NT2/D1 (cell line): Measurements from ENCODE around the gene CIC.

Experiments
- DNase-seq: peaks from one replicate; pipeline ENCODE4 v3.0.0-alpha.2; 2011; ENCODE audit warnings: low read depth, low spot score
- H3K27me3 ChIP-seq: 2 replicates; pipeline ENCODE4 v1.6.0; 2011; ENCODE audit warnings: mild to moderate bottlenecking; ENCODE audit not compliant: insufficient read length, insufficient read depth
- H3K36me3 ChIP-seq: 2 replicates; pipeline ENCODE4 v1.6.1; 2011; ENCODE audit warnings: mild to moderate bottlenecking, low read length, mixed read lengths; ENCODE audit not compliant: insufficient read depth, insufficient read length
- H3K4me1 ChIP-seq: 2 replicates; pipeline ENCODE4 v1.5.1; 2011; ENCODE audit not compliant: insufficient read depth, insufficient read length
- H3K4me3 ChIP-seq: 2 replicates; pipeline ENCODE4 v1.5.1; 2011; ENCODE audit warnings: low read depth; ENCODE audit not compliant: insufficient read length
- H3K9ac ChIP-seq: 2 replicates; pipeline ENCODE4 v1.6.0; 2011; ENCODE audit warnings: low read depth; ENCODE audit not compliant: insufficient read length
- H3K9me3 ChIP-seq: 2 replicates; pipeline ENCODE4 v1.5.1; 2011; ENCODE audit warnings: mild to moderate bottlenecking, low read length; ENCODE audit not compliant: insufficient read depth
- SUZ12 ChIP-seq: IDR thresholded peaks from 2 replicates; pipeline ENCODE4 v1.6.1; 2011; ENCODE audit not compliant: insufficient read length, insufficient read depth; ENCODE audit errors: extremely low read depth
- YY1 ChIP-seq: IDR thresholded peaks from 2 replicates; pipeline ENCODE4 v1.6.1; 2011; ENCODE audit not compliant: insufficient read length, insufficient read depth
- ZNF274 ChIP-seq: IDR thresholded peaks from 2 replicates; pipeline ENCODE4 v1.6.1; 2011; ENCODE audit warnings: mild to moderate bottlenecking, low read depth, low read length

Gene CIC

DNA sequence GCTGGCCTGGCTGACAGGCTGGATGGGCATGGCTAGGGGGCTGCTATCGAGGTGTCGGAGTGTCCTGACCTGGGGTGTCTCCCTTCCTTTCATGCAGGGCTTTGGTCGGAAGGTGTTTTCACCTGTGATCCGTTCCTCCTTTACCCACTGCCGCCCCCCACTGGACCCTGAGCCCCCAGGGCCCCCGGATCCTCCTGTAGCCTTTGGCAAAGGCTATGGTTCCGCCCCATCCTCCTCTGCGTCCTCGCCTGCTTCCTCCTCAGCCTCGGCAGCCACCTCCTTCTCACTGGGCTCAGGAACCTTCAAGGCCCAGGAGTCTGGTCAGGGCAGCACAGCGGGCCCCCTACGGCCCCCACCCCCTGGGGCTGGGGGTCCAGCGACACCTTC is 21.1 kb downstream of the CIC start:
- Histone ChIP-seq H3K9ac (peak overlapping the region; percentile 1), H3K27me3 (no peaks in the 10 kb centered on the region), H3K36me3 (peaks cover 91% of the 10 kb centered on the region), H3K4me1 (peaks cover 20% of the 10 kb centered on the region), H3K4me3 (no peak overlapping the region), H3K9me3 (no peaks in the 10 kb centered on the region)
- TF ChIP-seq ZNF274 (no peak), YY1 (no peak), SUZ12 (no peak)
- DNase-seq = no peak

DNA sequence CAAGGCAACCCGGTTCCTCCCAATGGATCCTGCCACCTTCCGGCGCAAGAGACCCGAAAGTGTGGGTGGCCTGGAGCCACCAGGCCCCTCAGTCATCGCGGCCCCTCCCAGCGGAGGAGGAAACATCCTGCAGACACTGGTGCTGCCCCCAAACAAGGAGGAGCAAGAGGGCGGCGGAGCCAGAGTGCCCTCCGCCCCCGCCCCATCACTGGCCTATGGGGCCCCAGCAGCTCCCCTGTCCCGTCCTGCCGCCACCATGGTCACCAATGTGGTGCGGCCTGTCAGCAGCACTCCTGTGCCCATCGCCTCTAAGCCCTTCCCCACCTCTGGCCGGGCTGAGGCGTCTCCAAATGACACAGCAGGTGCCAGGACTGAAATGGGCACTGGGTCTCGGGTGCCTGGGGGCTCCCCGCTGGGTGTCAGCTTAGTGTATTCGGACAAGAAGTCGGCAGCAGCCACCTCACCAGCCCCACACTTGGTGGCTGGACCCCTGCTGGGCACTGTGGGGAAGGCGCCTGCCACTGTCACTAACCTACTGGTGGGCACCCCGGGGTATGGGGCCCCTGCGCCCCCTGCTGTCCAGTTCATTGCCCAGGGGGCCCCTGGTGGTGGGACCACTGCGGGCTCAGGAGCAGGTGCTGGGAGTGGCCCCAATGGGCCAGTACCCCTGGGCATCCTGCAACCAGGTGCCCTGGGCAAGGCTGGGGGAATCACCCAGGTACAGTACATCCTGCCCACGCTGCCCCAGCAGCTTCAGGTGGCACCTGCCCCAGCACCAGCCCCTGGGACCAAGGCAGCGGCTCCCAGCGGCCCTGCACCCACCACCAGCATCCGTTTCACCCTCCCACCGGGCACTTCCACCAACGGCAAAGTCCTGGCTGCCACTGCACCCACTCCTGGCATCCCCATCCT is 21.7 kb downstream of the CIC start:
- Histone ChIP-seq H3K4me3 (no peak overlapping the region), H3K36me3 (peaks cover 94% of the 10 kb centered on the region), H3K9ac (no peak overlapping the region), H3K9me3 (no peaks in the 10 kb centered on the region), H3K4me1 (peaks cover 20% of the 10 kb centered on the region), H3K27me3 (no peaks in the 10 kb centered on the region)
- TF ChIP-seq SUZ12 (no peak), ZNF274 (no peak), YY1 (no peak)
- DNase-seq = no peak

DNA sequence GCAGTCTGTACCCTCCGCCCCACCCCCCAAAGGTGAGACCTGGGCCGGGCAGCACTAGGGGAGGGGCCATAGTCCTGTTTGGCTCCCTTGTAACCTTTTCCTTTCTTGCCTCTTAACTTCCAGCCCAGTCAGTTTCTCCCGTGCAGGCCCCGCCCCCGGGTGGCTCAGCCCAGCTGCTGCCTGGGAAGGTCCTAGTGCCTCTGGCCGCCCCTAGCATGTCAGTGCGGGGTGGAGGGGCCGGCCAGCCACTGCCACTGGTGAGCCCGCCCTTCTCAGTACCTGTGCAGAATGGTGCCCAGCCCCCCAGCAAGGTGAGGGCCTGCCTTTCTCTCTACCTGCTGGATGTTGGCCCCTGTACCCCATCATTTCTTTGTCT is 22.4 kb downstream of the CIC start:
- Histone ChIP-seq H3K27me3 (no peaks in the 10 kb centered on the region), H3K4me1 (peaks cover 15% of the 10 kb centered on the region), H3K36me3 (peaks cover 95% of the 10 kb centered on the region), H3K9ac (no peak overlapping the region), H3K4me3 (no peak overlapping the region), H3K9me3 (no peaks in the 10 kb centered on the region)
- no peak for DNase-seq
- TF ChIP-seq ZNF274 = no peak
- no peak for TF ChIP-seq YY1
- no peak for TF ChIP-seq SUZ12

DNA sequence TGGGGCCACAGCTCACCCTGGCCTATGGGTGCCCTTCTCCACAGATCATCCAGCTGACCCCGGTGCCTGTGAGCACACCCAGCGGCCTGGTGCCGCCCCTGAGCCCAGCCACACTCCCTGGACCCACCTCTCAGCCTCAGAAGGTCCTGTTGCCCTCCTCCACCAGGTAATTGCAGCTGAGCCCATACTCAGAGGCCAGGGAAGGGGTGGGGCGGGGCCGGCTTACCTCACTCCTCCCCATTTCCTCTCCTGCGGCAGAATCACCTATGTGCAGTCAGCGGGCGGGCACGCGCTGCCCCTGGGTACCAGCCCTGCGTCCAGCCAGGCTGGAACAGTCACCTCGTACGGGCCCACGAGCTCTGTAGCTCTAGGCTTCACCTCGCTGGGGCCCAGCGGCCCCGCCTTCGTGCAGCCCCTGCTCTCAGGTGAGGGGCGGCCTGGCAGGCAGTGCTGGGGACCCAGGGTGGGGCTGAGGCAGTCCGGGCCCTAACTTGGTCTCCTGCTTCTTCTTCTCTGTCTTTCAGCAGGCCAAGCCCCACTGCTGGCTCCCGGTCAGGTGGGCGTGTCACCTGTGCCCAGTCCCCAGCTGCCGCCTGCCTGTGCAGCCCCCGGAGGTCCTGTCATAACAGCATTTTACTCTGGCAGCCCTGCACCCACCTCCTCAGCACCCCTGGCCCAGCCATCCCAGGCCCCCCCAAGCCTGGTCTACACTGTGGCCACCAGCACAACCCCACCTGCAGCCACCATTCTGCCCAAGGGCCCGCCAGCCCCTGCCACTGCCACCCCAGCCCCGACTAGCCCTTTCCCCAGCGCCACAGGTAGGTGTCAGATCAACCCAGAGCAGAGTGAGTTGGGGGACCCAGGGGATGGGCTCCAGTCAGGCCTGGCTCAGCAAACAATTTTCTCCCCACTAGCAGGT is 23.2 kb downstream of the CIC start:
- DNase-seq = no peak
- no peak for TF ChIP-seq ZNF274
- H3K9ac ChIP-seq = peak overlapping the region; percentile 21
- H3K9me3 ChIP-seq = no peaks in the 10 kb centered on the region
- no peak overlapping the region for H3K4me3 ChIP-seq
- no peaks in the 10 kb centered on the region for H3K27me3 ChIP-seq
- H3K36me3 ChIP-seq = peaks cover 95% of the 10 kb centered on the region
- peaks cover 15% of the 10 kb centered on the region for H3K4me1 ChIP-seq

DNA sequence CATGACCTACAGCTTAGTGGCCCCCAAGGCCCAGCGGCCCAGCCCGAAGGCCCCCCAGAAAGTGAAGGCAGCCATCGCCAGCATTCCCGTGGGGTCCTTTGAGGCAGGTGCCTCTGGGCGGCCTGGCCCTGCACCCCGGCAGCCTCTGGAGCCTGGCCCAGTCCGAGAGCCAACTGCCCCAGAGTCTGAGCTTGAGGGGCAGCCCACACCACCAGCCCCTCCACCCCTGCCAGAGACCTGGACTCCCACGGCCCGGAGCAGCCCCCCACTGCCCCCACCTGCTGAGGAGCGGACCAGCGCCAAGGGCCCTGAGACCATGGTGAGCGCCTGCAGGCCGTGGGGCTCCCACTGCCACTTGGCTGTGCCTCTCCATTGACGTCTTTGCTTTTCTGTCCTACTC is 23.9 kb downstream of the CIC start:
- no peak for DNase-seq
- Histone ChIP-seq H3K9me3 (no peaks in the 10 kb centered on the region), H3K4me1 (peaks cover 12% of the 10 kb centered on the region), H3K9ac (no peak overlapping the region), H3K4me3 (no peak overlapping the region), H3K27me3 (no peaks in the 10 kb centered on the region), H3K36me3 (peaks cover 91% of the 10 kb centered on the region)
- TF ChIP-seq YY1 = no peak
- no peak for TF ChIP-seq SUZ12
- no peak for TF ChIP-seq ZNF274

DNA sequence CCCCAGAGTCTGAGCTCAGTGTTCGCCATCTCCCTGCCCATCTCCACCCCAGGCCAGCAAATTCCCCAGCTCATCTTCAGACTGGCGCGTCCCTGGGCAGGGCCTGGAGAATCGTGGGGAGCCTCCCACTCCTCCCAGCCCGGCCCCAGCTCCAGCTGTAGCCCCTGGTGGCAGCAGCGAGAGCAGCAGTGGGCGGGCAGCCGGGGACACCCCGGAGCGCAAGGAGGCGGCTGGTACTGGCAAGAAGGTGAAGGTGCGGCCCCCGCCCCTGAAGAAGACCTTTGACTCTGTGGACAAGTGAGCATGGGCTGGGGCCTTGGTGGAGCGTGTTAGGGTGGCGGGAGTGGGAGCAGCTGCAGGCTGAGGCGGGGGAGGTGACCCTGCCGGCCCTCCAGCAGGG is 24.5 kb downstream of the CIC start:
- Histone ChIP-seq H3K9ac (no peak overlapping the region), H3K4me3 (no peak overlapping the region), H3K9me3 (no peaks in the 10 kb centered on the region), H3K27me3 (no peaks in the 10 kb centered on the region), H3K36me3 (peaks cover 87% of the 10 kb centered on the region), H3K4me1 (peaks cover 12% of the 10 kb centered on the region)
- DNase-seq = no peak
- TF ChIP-seq SUZ12 (no peak), YY1 (no peak), ZNF274 (no peak)

DNA sequence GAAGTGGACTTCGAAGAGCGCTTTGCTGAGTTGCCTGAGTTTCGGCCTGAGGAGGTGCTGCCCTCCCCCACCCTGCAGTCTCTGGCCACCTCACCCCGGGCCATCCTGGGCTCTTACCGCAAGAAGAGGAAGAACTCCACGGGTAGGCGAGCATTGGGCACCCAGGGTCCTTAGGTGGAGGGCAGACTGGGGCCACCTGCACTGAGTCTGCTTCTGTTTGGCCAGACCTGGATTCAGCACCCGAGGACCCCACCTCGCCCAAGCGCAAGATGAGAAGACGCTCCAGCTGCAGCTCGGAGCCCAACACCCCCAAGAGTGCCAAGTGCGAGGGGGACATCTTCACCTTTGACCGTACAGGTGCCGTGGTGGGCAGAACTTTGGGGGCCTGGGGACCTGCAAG is 24.9 kb downstream of the CIC start:
- no peak for DNase-seq
- Histone ChIP-seq H3K9ac (no peak overlapping the region), H3K4me1 (peaks cover 12% of the 10 kb centered on the region), H3K4me3 (no peak overlapping the region), H3K27me3 (no peaks in the 10 kb centered on the region), H3K36me3 (peaks cover 83% of the 10 kb centered on the region), H3K9me3 (no peaks in the 10 kb centered on the region)
- TF ChIP-seq ZNF274 = no peak
